Parathyroid adenoma (tissue), 2 donors: Measurements from ENCODE around the gene LAMTOR1.

Experiments
- H2AFZ ChIP-seq: fragments of 300-600 bp; sonication (generic); one replicate; pipeline ENCODE4 v1.7.0; 2017; ENCODE audit warnings: antibody characterized with exemption, mild to moderate bottlenecking
- H3K27ac ChIP-seq: fragments of 300-600 bp; sonication (generic); one replicate; pipeline ENCODE4 v1.7.0; 2017
- H3K27me3 ChIP-seq: fragments of 300-600 bp; sonication (generic); one replicate; pipeline ENCODE4 v1.7.0; 2017; ENCODE audit warnings: low read length; ENCODE audit not compliant: control insufficient read depth, insufficient read depth
- H3K36me3 ChIP-seq: fragments of 300-600 bp; sonication (generic); one replicate; pipeline ENCODE4 v1.7.0; 2017; ENCODE audit warnings: low read length; ENCODE audit not compliant: control insufficient read depth, insufficient read depth
- H3K4me1 ChIP-seq: fragments of 300-600 bp; sonication (generic); one replicate; pipeline ENCODE4 v1.7.0; 2017; ENCODE audit warnings: control low read depth
- H3K4me2 ChIP-seq: fragments of 300-600 bp; sonication (generic); one replicate; pipeline ENCODE4 v1.7.0; 2017; ENCODE audit warnings: low read length
- H3K4me3 ChIP-seq: fragments of 300-600 bp; sonication (generic); one replicate; pipeline ENCODE4 v1.7.0; 2017; ENCODE audit warnings: low read depth, low read length
- H3K79me2 ChIP-seq: fragments of 300-600 bp; sonication (generic); one replicate; pipeline ENCODE4 v1.7.0; 2017; ENCODE audit warnings: control low read depth
- H3K9ac ChIP-seq: fragments of 300-600 bp; sonication (generic); one replicate; pipeline ENCODE4 v1.7.0; 2017; ENCODE audit warnings: mild to moderate bottlenecking
- H3K9me3 ChIP-seq: fragments of 300-600 bp; sonication (generic); one replicate; pipeline ENCODE4 v1.7.0; 2017; ENCODE audit warnings: low read length; ENCODE audit not compliant: control insufficient read depth
- CTCF ChIP-seq: fragments of 300-600 bp; sonication (generic); IDR thresholded peaks from one replicate; pipeline ENCODE4 v1.7.0; 2017; ENCODE audit warnings: antibody characterized with exemption, mild to moderate bottlenecking
- donor health status: primary hyperparathyroidism.

LAMTOR1 gene

GRCh38 chr11:72080326-72081183, 22.5 kb downstream of the LAMTOR1 start, which contains the start of the genes LRRC51 and NUMA1:
Gene LRRC51, plus strand, starts transcription at chr11:72080850. Its CDS starts 8,234 bp downstream, at chr11:72089084.
Gene NUMA1, minus strand, starts transcription at chr11:72080542. Its CDS starts 44,599 bp downstream, at chr11:72035943.
- Histone ChIP-seq H3K9ac (peak within 1 kb of the TSS; percentile 37), H3K4me1 (peaks cover 4% of the 10 kb centered on the region), H3K27me3 (no peaks in the 10 kb centered on the region), H3K4me2 (peak within 1 kb of the TSS; percentile 89), H3K4me3 (peak within 1 kb of the TSS; percentile 64), H3K9me3 (no peaks in the 10 kb centered on the region), H3K79me2 (peaks cover 4% of the 10 kb centered on the region), H2AFZ (peak within 1 kb of the TSS; percentile 82), H3K27ac (peak within 1 kb of the TSS; percentile 93), H3K36me3 (no peaks in the 10 kb centered on the region)
- no peak for TF ChIP-seq CTCF

- Histone ChIP-seq H3K9me3 (no peaks in the 10 kb centered on the region), H3K4me2 (peak overlapping the region; percentile 89), H3K79me2 (peaks cover 4% of the 10 kb centered on the region), H3K27me3 (no peaks in the 10 kb centered on the region), H3K4me1 (peaks cover 4% of the 10 kb centered on the region), H3K27ac (peak overlapping the region; percentile 93), H3K9ac (peak overlapping the region; percentile 37), H2AFZ (peak overlapping the region; percentile 82), H3K4me3 (peak overlapping the region; percentile 64), H3K36me3 (no peaks in the 10 kb centered on the region)
- TF ChIP-seq CTCF = no peak
These were observed 23.2 kb downstream of the LAMTOR1 start for GRCh38 chr11:72079819-72080325.

GRCh38 chr11:72078477-72078876, 24.6 kb downstream of the LAMTOR1 start:
- H3K4me2 ChIP-seq = no peak overlapping the region
- no peaks in the 10 kb centered on the region for H3K27me3 ChIP-seq
- H3K36me3 ChIP-seq = no peaks in the 10 kb centered on the region
- H3K4me3 ChIP-seq = no peak overlapping the region
- peaks cover 4% of the 10 kb centered on the region for H3K4me1 ChIP-seq
- no peak overlapping the region for H3K27ac ChIP-seq
- H3K9ac ChIP-seq = no peak overlapping the region
- no peak for TF ChIP-seq CTCF
- H3K79me2 ChIP-seq = peaks cover 4% of the 10 kb centered on the region
- no peaks in the 10 kb centered on the region for H3K9me3 ChIP-seq
- H2AFZ ChIP-seq = no peak overlapping the region

- TF ChIP-seq CTCF = no peak
- peaks cover 3% of the 10 kb centered on the region for H3K4me1 ChIP-seq
- no peak overlapping the region for H3K4me2 ChIP-seq
- H3K27ac ChIP-seq = no peak overlapping the region
- H3K79me2 ChIP-seq = peaks cover 4% of the 10 kb centered on the region
- H3K4me3 ChIP-seq = no peak overlapping the region
- H3K36me3 ChIP-seq = no peaks in the 10 kb centered on the region
- H2AFZ ChIP-seq = no peak overlapping the region
- no peak overlapping the region for H3K9ac ChIP-seq
- H3K27me3 ChIP-seq = no peaks in the 10 kb centered on the region
- no peaks in the 10 kb centered on the region for H3K9me3 ChIP-seq
These were observed 27.3 kb downstream of the LAMTOR1 start for GRCh38 chr11:72075756-72076155.
